Testis (tissue), 2 donors: Measurements from ENCODE around the gene UCHL1.

Experiments
- POLR2A ChIP-seq: fragments of 450-650 bp; IDR thresholded peaks from one replicate; pipeline ENCODE4 v1.6.1; 2017; ENCODE audit warnings: antibody characterized with exemption, mild to moderate bottlenecking, moderate library complexity
- TF ChIP-seq, protein P1 (sequence below), 3 experiments: fragments of 450-650 bp in 2 of 3; fragments of 200-600 bp in 1 of 3; sonication (generic) in 1 of 3; IDR thresholded peaks; one replicate each; pipeline ENCODE4 v1.5.1; 2016 to 2019; ENCODE audit warnings: antibody characterized with exemption in 3 of 3, mild to moderate bottlenecking in 2 of 3, moderate library complexity in 1 of 3

- TF ChIP-seq, protein P1, sequence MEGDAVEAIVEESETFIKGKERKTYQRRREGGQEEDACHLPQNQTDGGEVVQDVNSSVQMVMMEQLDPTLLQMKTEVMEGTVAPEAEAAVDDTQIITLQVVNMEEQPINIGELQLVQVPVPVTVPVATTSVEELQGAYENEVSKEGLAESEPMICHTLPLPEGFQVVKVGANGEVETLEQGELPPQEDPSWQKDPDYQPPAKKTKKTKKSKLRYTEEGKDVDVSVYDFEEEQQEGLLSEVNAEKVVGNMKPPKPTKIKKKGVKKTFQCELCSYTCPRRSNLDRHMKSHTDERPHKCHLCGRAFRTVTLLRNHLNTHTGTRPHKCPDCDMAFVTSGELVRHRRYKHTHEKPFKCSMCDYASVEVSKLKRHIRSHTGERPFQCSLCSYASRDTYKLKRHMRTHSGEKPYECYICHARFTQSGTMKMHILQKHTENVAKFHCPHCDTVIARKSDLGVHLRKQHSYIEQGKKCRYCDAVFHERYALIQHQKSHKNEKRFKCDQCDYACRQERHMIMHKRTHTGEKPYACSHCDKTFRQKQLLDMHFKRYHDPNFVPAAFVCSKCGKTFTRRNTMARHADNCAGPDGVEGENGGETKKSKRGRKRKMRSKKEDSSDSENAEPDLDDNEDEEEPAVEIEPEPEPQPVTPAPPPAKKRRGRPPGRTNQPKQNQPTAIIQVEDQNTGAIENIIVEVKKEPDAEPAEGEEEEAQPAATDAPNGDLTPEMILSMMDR (IDR thresholded peaks at IDR 0.05): no peak
- no peak for TF ChIP-seq POLR2A
These were observed 30.3 kb downstream of the UCHL1 start for GRCh38 chr4:41287005-41287404.
